ENCODE data around the gene SERPINE1.
"Not testable (repeated sequence)": the region's sequence is repeated elsewhere in the genome, so short reads cannot be mapped to it uniquely, and the experiment has no call there.

SERPINE1 gene

GRCh38 chr7:101129603-101130117 is 2.8 kb downstream of the SERPINE1 start:
- no peaks in the 10 kb centered on the region for H3K79me2 ChIP-seq (ENCODE audit: insufficient read depth, low read length)
- no peaks in the 10 kb centered on the region for H3K9me3 ChIP-seq (ENCODE audit: insufficient read depth, low read length)
- H4K20me1 ChIP-seq (ENCODE audit: low read depth, low read length): no peaks in the 10 kb centered on the region
- no peak overlapping the region for H3K4me3 ChIP-seq (ENCODE audit: insufficient read depth, low read length, poor library complexity, severe bottlenecking)
- no peak for TF ChIP-seq EZH2phosphoT487 (conservative IDR thresholded peaks at IDR 0.05; ENCODE audit: low read length)
- no peak for TF ChIP-seq CTCF (IDR thresholded peaks at IDR 0.05; ENCODE audit: insufficient read depth, low read length, poor library complexity, severe bottlenecking)
- no peaks in the 10 kb centered on the region for H3F3A ChIP-seq (ENCODE audit: insufficient read depth)
- H3K27ac ChIP-seq (ENCODE audit: low read depth, low read length): no peak overlapping the region
- no peaks in the 10 kb centered on the region for H3K9me2 ChIP-seq (replicated peaks; ENCODE audit: insufficient read depth, low read length)
- H3K36me3 ChIP-seq (ENCODE audit: low read length): no peaks in the 10 kb centered on the region
- no peak overlapping the region for H3K4me2 ChIP-seq (ENCODE audit: low read depth, low read length, poor library complexity, severe bottlenecking)
- no peak overlapping the region for H3K9ac ChIP-seq (ENCODE audit: low read length)
- no peaks in the 10 kb centered on the region for H3K27me3 ChIP-seq (ENCODE audit: low read length)
- H2AFZ ChIP-seq (ENCODE audit: low read depth, low read length, severe bottlenecking): no peak overlapping the region

- not testable (repeated sequence) for H3K9ac ChIP-seq (ENCODE audit: low read length); H4K20me1 ChIP-seq (ENCODE audit: low read depth, low read length); H3K9me3 ChIP-seq (ENCODE audit: insufficient read depth, low read length); H3K27me3 ChIP-seq (ENCODE audit: low read length); H3K79me2 ChIP-seq (ENCODE audit: insufficient read depth, low read length); H3K36me3 ChIP-seq (ENCODE audit: low read length); H2AFZ ChIP-seq (ENCODE audit: low read depth, low read length, severe bottlenecking); H3K27ac ChIP-seq (ENCODE audit: low read depth, low read length); H3K9me2 ChIP-seq (replicated peaks; ENCODE audit: insufficient read depth, low read length); H3K4me2 ChIP-seq (ENCODE audit: low read depth, low read length, poor library complexity, severe bottlenecking); H3F3A ChIP-seq (ENCODE audit: insufficient read depth); H3K4me3 ChIP-seq (ENCODE audit: insufficient read depth, low read length, poor library complexity, severe bottlenecking)
Observed at GRCh38 chr7:101132626-101133600, 6.0 kb downstream of the SERPINE1 start.

GRCh38 chr7:101133621-101134398 is 6.9 kb downstream of the SERPINE1 start:
- Histone ChIP-seq H2AFZ (ENCODE audit: low read depth, low read length, severe bottlenecking) (no peak overlapping the region), H3K79me2 (ENCODE audit: insufficient read depth, low read length) (no peaks in the 10 kb centered on the region), H3K36me3 (ENCODE audit: low read length) (no peaks in the 10 kb centered on the region)

More at GRCh38 chr7:101133621-101134398, 6.9 kb downstream of the SERPINE1 start:
- Histone ChIP-seq H3F3A (ENCODE audit: insufficient read depth) (no peaks in the 10 kb centered on the region), H3K9ac (ENCODE audit: low read length) (no peak overlapping the region), H3K4me2 (ENCODE audit: low read depth, low read length, poor library complexity, severe bottlenecking) (no peak overlapping the region), H3K27ac (ENCODE audit: low read depth, low read length) (no peak overlapping the region), H3K27me3 (ENCODE audit: low read length) (no peaks in the 10 kb centered on the region), H4K20me1 (ENCODE audit: low read depth, low read length) (no peaks in the 10 kb centered on the region), H3K4me3 (ENCODE audit: insufficient read depth, low read length, poor library complexity, severe bottlenecking) (no peak overlapping the region), H3K9me2 (replicated peaks; ENCODE audit: insufficient read depth, low read length) (no peaks in the 10 kb centered on the region), H3K9me3 (ENCODE audit: insufficient read depth, low read length) (no peaks in the 10 kb centered on the region)
- no peak for TF ChIP-seq CTCF (IDR thresholded peaks at IDR 0.05; ENCODE audit: insufficient read depth, low read length, poor library complexity, severe bottlenecking)
- no peak for TF ChIP-seq EZH2phosphoT487 (conservative IDR thresholded peaks at IDR 0.05; ENCODE audit: low read length)

All from SU-DHL-6 (cell line).